Left renal pelvis (tissue), 4 donors: ENCODE measurements around the gene TMEM63A. TPM values are rescaled to one million over a fixed set of nuclear protein-coding genes. Genes with fewer than 3 reads are reported as not detected.
"Not testable (repeated sequence)": the region's sequence is repeated elsewhere in the genome, so short reads cannot be mapped to it uniquely, and the experiment has no call there.

Experiments used
- DNase-seq, 4 donors: peaks; one replicate each; pipeline ENCODE4 v3.0.0-alpha.2; 2013; ENCODE audit warnings: low read depth in 4 of 4, low spot score in 3 of 4
- polyA plus RNA-seq, 4 donors: library from polyadenylated mRNA; unstranded; fragments of 120-200 nt; gene quantifications; one replicate each; pipeline ENCODE4 v1.2.1, GENCODE V29; 2013; ENCODE audit not compliant: insufficient read length in 4 of 4

Gene TMEM63A
- polyA plus RNA-seq: 10 to 100 TPM; 37.9 to 84.7 (median 48.4) TPM

DNA sequence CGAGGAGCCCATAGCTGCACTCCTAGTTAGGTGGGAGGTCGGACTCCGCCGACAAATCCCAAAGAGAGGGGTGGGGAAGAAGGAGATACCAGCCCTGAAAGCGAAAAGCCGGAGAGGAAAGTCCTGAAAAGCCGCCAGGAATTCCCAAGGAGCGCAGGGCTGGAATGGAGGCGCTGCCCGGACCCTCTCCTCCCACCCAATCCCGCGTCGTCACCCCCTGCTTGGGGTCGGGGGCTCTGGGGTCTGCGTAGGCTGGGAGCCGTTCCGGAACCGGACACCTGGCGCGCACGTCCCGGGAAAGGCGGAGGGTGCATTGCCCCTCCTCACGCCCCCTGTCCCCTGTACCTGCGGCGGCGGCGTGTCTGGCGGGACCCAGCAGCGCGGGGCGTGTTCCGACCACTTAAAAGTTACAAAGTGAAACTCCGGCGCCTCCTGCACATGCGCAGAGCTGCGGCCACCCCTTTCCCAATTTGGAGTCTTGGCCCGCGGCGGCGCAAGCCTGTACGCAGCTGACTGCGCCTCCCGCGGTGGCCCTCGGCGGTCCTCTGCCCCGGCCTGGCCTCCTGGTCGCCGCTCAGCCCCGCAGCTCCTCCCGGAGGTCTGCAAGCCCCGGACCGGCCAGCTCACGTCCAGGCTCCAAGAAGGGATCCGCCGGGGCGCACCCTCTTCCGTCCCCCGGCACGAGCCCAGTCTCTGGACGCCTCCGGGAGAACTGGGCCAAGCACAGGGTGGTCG, at the start of gene TMEM63A:
TSS of gene TMEM63A (minus strand) at position 422 of the 735 bp plus-strand sequence. CDS start 4,800 bp downstream, outside the sequence.
- DNase-seq: peak; percentile 70 to 79 (median 74)

DNA sequence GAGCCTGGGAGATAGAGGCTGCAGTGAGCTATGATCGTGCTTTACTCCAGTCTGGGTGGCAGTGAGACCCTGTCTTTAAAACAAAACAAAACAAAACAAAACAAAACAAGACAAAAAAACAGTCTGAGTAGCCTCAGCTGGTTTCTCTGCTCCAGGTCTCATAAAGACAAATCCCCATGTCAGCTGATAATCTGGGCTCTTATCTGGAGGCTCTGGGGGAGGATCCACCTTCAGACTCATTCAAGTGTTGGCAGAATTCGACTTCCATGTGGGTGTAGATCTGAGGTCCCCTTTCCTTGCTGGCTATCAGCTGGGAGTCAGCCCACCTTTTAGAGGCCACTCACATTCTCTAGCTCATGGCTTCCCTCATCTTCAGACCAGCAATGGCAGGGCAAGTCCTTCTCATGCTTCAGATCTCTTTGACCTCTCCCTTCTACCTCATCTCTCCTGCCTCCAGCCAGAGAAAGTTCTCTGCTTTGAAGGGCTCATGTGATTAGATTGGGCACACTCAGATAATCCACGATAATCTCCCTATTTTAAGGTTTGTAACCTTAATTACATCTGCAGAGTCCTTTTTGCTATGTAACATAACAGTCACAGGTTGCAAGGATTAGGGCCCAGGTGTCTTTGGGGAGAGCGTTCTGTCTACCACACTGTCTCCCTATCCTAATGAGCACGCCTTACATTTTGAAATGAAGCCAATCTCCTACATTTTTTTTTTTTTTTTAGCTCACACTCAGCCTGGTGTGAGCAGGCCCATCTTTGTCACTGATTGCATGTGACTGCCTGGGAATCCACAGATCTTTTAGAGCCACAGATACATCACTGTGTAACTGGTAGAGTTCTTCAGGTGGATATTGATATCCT, 49.3 kb upstream of the TMEM63A start:
- no peak for DNase-seq

DNA sequence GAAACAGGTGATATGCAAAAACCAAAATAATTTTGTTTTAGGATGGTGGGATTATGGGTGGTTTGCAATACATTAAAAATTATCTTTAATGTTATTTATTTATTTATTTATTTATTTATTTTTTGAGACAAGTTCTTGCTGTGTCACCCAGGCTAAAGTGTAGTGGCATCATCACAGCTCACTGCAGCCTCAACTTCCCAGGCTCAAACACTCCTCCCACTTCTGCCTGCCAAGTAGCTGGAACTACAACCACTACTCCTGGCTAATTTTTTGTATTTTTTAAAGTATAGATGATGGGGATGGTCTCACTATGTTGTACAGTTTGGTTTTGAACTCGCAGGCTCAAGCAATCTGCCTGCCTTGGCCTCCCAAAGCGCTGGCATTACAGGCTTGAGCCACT, 48.4 kb upstream of the TMEM63A start:
- DNase-seq: no peak

DNA sequence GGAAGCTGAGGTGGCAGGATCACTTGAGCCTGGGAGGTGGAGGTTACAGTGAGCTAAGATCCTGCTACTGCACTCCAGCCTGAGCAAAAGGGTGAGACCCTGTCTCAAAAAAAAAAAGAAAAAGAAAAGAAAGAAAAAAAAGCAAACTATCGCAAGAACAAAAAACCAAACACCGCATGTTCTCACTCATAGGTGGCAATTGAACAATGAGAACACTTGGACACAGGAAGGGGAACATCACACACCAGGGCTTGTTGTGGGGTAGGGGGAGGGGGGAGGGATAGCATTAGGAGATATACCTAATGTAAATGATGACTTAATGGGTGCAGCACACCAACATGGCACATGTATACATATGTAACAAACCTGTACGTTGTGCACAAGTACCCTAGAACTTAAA, 47.3 kb upstream of the TMEM63A start:
- DNase-seq: not testable (repeated sequence)

- no peak for DNase-seq
These were observed 46.3 kb upstream of the TMEM63A start for GRCh38 chr1:225928186-225929175.

DNA sequence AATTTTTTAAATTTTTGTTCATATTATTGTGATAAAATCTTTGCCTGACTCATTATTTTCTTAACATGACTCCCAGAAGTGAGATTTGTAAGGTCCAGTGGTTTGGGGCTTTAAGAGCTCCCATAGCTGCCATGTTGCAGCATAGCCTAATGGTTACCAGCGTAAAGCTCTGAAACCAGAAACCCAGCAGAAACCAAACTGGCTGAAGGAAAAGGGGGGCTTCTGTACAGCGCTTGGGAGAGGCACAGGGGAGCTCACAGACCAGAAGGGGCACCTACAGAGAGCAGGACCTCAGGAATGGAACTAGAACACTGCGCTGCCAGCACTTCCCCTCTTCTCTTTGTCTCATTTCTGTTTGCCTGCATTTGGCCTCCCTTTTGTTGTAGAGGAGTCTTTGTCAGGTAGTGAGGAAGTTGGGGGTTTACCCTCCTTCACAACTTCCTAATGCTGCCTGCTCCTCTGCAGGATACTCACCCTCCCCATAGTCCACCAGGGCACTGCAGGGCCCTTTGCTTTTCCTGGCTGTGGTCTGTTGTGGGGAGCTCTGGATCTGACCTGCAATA, 44.5 kb upstream of the TMEM63A start:
- no peak for DNase-seq

DNA sequence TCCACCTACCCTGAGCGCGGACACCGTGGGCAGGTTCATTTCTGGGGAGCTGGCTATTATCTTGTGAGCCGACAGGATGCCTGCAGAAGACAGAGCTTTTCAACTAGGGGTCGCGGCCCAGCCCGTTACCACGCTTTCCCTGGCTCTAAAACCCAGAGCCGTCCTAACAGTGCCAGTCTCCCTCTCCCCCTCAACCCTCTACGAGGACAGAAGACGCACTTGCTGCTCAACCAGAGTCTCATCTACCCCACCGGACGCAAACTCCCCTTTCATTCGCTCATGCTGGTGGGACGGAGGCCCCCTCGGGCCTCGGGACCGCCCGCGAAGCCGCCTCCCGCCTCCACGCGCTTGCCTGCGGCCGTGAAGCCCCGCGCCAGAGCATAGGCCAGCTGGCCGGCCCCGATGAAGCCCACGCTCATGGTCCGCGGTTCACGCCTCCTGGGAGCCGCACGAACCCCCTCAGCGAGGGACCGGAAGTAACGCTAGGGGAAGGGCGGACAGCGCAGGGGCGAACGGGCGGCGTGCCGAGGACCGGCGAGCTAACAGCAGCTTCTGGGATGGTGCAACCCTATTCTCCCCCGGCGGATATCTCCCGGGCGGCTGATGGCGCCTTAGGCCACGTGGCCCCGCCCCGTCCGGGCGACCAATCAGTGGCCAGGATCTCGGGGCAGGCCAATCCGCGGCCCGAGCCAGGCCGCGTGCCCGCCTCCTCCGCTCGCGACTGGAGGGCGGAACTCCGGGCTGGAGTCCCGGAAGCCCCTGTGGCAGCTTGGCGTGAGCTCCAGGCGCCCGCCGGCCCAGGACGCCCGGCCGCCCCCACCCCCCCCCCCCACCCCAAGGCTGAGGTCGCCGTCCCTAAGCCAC, 41.7 kb upstream of the TMEM63A start, which contains the start of gene PYCR2:
TSS of gene PYCR2 (minus strand) at position 559 of the 864 bp plus-strand sequence. CDS start at position 419, 140 bp downstream.
- peak; percentile 87 to 91 (median 90) for DNase-seq

GRCh38 chr1:225923381-225923691, 41.2 kb upstream of the TMEM63A start:
- no peak for DNase-seq

- DNase-seq: no peak
These were observed 39.8 kb upstream of the TMEM63A start for GRCh38 chr1:225921734-225922709.

DNA sequence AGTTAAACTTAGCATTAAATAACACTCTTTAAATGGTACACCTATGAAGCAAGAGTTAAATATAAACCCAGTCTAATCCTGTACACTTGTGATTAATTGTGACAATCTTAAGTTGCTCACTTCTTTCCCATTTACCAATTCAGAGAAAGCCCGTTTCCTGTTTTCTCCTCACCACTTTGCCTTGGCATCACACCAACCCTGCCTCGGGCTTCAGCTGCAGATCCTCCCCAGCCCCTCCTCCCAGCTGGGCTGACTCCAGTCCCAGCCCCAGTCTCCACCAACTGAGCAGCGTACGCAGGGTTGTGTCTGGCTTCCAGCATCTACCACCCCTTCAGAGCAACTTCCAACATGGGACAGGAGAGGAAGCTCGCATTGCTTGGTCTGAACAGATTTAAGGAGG, 37.7 kb upstream of the TMEM63A start:
- DNase-seq: no peak

DNA sequence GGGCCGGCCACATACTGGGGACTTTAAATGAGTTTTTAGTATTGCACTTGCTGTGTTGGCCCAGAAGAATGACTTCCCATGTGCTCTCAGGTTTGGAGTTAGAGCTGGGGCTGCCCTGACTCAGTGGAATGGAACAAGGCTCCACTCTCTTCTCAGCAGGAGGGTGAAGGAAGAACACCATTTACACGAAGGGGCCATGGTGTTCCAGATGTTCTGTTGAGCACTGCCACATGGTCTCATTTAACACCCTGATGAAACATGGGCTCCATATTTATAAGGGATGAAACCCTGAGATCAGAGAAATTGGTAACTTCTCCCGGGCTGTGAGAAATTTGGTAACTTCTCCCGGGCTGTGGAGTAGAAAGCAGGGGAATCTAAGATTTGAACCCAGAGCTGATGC, 36.1 kb upstream of the TMEM63A start:
- no peak for DNase-seq

GRCh38 chr1:225917536-225917935, 35.4 kb upstream of the TMEM63A start:
- no peak for DNase-seq

GRCh38 chr1:225917101-225917500, 34.9 kb upstream of the TMEM63A start:
- DNase-seq: no peak

DNA sequence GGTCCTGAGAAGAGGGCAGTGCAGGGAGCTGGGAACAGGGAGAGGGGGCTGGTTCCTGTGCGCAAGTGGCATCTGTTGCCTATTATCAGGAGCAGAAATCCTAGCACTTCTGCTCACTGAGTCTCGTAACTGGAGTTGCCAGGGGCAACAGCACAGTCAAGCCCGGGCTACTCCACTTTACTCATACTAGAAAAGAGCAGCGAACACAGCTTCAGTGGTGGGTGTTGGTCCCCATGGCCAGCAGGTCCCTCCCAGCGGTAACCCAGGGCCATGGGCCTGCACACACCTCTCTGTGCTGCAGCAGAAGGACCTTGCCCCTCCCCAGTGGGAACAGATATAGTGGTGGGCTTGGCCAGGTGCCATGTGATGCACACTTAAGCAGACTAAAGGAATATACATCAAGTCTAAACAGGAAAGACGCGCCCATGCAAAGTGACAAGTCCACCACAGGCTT, 33.4 kb upstream of the TMEM63A start:
- DNase-seq: no peak

DNA sequence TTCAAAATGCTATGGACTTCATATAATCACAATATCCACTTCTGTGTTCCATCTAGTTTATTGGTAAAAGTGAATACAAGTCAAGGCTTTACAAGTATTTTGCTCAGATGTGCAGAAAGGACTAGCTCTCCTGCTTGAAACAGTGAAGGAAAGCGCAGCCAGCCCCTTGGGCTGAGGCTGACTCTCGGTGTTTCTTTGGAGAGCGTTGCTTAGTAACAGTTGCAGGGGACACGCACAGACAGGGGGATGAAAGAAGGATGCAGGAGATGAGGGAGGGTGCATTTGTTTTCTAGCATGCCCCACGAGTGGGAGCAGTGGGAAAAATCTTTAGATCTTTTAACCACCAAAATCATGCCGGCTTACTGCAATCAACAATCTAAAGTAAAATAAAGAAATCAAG, 32.8 kb upstream of the TMEM63A start:
- no peak for DNase-seq

DNA sequence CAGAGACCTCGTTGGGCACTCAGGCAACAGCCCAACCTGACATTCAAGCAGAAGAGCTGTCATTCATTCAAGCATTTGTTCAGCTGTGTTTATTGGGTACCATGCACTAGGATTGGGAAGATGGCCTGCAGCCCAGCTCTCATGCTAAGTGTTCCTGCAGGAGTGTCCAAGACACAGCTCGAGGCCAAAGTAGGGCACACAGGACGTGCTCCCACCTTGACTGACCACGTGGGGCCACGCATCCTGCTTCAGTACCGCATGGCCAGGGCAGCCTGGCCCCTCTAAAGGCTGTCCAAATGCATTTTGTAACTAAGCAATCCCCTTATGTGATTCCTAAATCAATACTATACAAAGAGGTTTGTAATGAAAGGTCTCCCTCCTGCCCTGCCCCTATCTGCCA, 32.2 kb upstream of the TMEM63A start:
- DNase-seq: no peak

DNA sequence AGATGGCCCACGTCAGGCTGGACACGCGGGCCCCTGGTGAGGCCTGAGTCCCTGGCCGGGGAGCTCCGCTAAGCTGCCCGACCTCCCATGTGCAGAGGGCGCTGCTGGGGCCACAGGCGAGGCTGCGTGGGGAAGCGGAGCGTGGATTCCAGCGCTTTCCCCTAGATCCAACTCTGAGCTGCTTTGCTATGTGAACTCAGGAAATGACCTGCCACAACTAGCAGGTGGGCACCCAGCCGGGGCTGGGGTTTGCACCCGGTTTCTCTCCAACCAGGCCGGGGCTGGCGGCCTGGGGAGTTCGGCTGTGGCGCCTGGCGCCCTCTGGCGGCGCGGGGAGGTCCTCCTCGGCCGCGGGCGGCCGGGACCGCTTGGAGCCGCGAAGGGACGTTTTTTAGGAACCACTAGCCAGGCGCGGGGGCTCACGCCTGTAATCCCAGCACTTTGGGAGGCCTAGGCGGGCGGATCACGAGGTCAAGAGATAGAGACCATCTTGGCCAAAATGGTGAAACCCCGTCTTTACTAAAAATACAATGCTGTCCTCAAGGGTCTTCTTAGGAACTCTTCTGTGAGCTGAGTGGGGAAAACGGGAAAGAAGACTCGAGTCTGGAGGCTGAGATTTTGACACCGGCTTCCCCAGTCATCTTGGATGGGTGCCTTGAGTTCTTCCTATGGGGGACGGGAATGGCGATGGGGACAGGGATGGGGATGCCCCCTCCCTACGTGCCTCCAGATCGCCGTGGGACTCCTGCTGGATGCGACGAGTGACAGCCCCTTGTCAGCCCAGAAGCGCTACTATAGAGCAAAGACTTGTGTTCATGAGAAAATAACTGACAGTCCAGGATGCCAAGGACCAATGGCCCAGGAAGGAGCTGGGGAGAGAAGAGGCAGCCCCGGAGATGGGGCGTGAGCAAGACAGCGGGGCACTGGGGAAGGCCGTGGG, 29.3 kb upstream of the TMEM63A start:
- DNase-seq: peak in 1 of 4 donors; percentile 54
